H1 (cell line): ENCODE measurements around the gene PCDHGA8. TPM values are rescaled to one million over a fixed set of nuclear protein-coding genes. Genes with fewer than 3 reads are reported as not detected.

Experiments
- CTCF ChIA-PET: fragments of 300-600 bp; sonication (Branson Sonifier 250); formaldehyde crosslinking; loops from one replicate; lab custom pipeline; 2021; ENCODE audit not compliant: partially characterized antibody; lab: Charles Lee
- POLR2A ChIA-PET: fragments of 300-600 bp; sonication (Branson Sonifier 250); formaldehyde crosslinking; loops from one replicate; lab custom pipeline; 2021; ENCODE audit warnings: inconsistent platforms; ENCODE audit not compliant: partially characterized antibody; lab: Charles Lee
- DNase-seq, 2 experiments: peaks; one replicate each; pipeline versions ENCODE4 v3.0.0 to v3.0.0-alpha.2; 2010 to 2022; ENCODE audit warnings: low spot score in 2 of 2, low read depth in 1 of 2, mixed read lengths in 1 of 2
- FAIRE-seq: peaks from 2 replicates; lab custom pipeline; 2011; peaks lifted over from hg19 to GRCh38; lab: Jason Lieb, UNC
- H2AFZ ChIP-seq: 2 replicates; pipeline ENCODE4 v1.8.1; 2012; ENCODE audit warnings: low read length, inconsistent platforms
- H2AK5ac ChIP-seq: 2 replicates; pipeline ENCODE4 v1.6.1; 2013; ENCODE audit warnings: low read depth, low read length
- H2BK120ac ChIP-seq: replicated peaks from 2 replicates; pipeline ENCODE3; 2013; ENCODE audit warnings: low read depth, low read length, inconsistent platforms
- H2BK12ac ChIP-seq: 2 replicates; pipeline ENCODE4 v1.6.1; 2013; ENCODE audit warnings: low read depth, low read length
- H2BK15ac ChIP-seq: 2 replicates; pipeline ENCODE4 v1.6.1; 2013; ENCODE audit warnings: low read length
- H2BK20ac ChIP-seq: 2 replicates; pipeline ENCODE4 v1.6.1; 2013; ENCODE audit warnings: low read length
- H2BK5ac ChIP-seq: 2 replicates; pipeline ENCODE4 v1.6.1; 2013; ENCODE audit warnings: low read depth, low read length
- H3K14ac ChIP-seq: 2 replicates; pipeline ENCODE4 v1.6.1; 2013; ENCODE audit warnings: inconsistent platforms; ENCODE audit not compliant: insufficient read length
- H3K18ac ChIP-seq: 2 replicates; pipeline ENCODE4 v1.6.1; 2013; ENCODE audit warnings: low read length; ENCODE audit errors: extremely low read depth
- H3K23ac ChIP-seq: 2 replicates; pipeline ENCODE4 v1.6.1; 2013; ENCODE audit warnings: inconsistent platforms; ENCODE audit not compliant: insufficient read length
- H3K23me2 ChIP-seq: 2 replicates; pipeline ENCODE4 v1.6.1; 2013; ENCODE audit warnings: low read depth, low read length
- H3K27ac ChIP-seq: 2 replicates; pipeline ENCODE4 v1.6.1; 2011; ENCODE audit warnings: low read depth, low read length, inconsistent platforms
- H3K27me3 ChIP-seq, 4 experiments: replicated peaks in 1 of 4; 1 replicate in 1 of 4; 2 replicates in 3 of 4; pipeline versions ENCODE4 v1.6.1 to v1.8.1; 2011 to 2013; ENCODE audit warnings: low read length in 3 of 4, mild to moderate bottlenecking in 3 of 4, inconsistent platforms in 2 of 4, mixed read lengths in 2 of 4, moderate library complexity in 1 of 4; ENCODE audit not compliant: control insufficient read depth in 3 of 4, insufficient read depth in 3 of 4; ENCODE audit errors: extremely low read depth in 1 of 4
- H3K36me3 ChIP-seq, 4 experiments: 2 replicates each; pipeline versions ENCODE4 v1.6.1 to v1.8.1; 2011 to 2013; ENCODE audit warnings: mild to moderate bottlenecking in 4 of 4, low read length in 3 of 4, moderate library complexity in 2 of 4, control low read depth in 1 of 4, inconsistent platforms in 1 of 4; ENCODE audit not compliant: insufficient read depth in 4 of 4, control insufficient read depth in 2 of 4
- H3K4ac ChIP-seq: replicated peaks from 2 replicates; pipeline ENCODE3; 2013; ENCODE audit warnings: low read length, low read depth, mixed read lengths, inconsistent platforms; ENCODE audit not compliant: insufficient read length
- H3K4me1 ChIP-seq, 4 experiments: replicated peaks in 1 of 4; 1 replicate in 1 of 4; 2 replicates in 3 of 4; pipeline versions ENCODE4 v1.6.1 to v1.8.1; 2011 to 2013; ENCODE audit warnings: low read length in 3 of 4, inconsistent platforms in 2 of 4, mixed read lengths in 1 of 4; ENCODE audit not compliant: insufficient read depth in 4 of 4, control insufficient read depth in 3 of 4
- H3K4me2 ChIP-seq, 2 experiments: 2 replicates each; pipeline versions ENCODE4 v1.6.1 to v1.8.1; 2011 to 2013; ENCODE audit warnings: low read depth in 2 of 2, low read length in 2 of 2, control low read depth in 1 of 2, inconsistent platforms in 1 of 2, mild to moderate bottlenecking in 1 of 2; ENCODE audit not compliant: insufficient read depth in 1 of 2
- H3K4me3 ChIP-seq, 4 experiments: fragments of 200-600, 300-600 bp in 1 of 4; sonication (generic), shearing (Covaris generic), sonication (Bioruptor Twin) in 1 of 4; 2 replicates each; pipeline versions ENCODE4 v1.5.1 to v1.8.1; 2011 to 2016; ENCODE audit warnings: low read length in 4 of 4, low read depth in 3 of 4, control low read depth in 2 of 4, inconsistent platforms in 2 of 4, mild to moderate bottlenecking in 2 of 4, mixed read lengths in 1 of 4, moderate library complexity in 1 of 4; ENCODE audit not compliant: insufficient read depth in 2 of 4; ENCODE audit errors: extremely low read depth in 1 of 4
- H3K56ac ChIP-seq: replicated peaks from 2 replicates; pipeline ENCODE3; 2013; ENCODE audit warnings: low read depth, mild to moderate bottlenecking, mixed read lengths, low read length, inconsistent platforms; ENCODE audit not compliant: insufficient read length
- H3K79me1 ChIP-seq: 2 replicates; pipeline ENCODE4 v1.6.1; 2013; ENCODE audit warnings: low read depth, low read length, control low read depth
- H3K79me2 ChIP-seq, 2 experiments: 2 replicates each; pipeline versions ENCODE4 v1.6.1 to v1.8.1; 2012 to 2013; ENCODE audit warnings: low read length in 2 of 2, mild to moderate bottlenecking in 2 of 2, inconsistent platforms in 1 of 2; ENCODE audit not compliant: insufficient read depth in 2 of 2, control insufficient read depth in 1 of 2
- H3K9ac ChIP-seq, 4 experiments: replicated peaks in 1 of 4; 1 replicate in 1 of 4; 2 replicates in 3 of 4; pipeline versions ENCODE4 v1.6.1 to v1.8.1; 2011 to 2013; ENCODE audit warnings: low read depth in 3 of 4, low read length in 3 of 4, control low read depth in 2 of 4, mild to moderate bottlenecking in 2 of 4, moderate library complexity in 2 of 4, inconsistent platforms in 1 of 4; ENCODE audit errors: extremely low read depth in 1 of 4
- H3K9me3 ChIP-seq, 2 experiments: 2 replicates each; pipeline versions ENCODE4 v1.6.1 to v1.8.1; 2012 to 2013; ENCODE audit warnings: mild to moderate bottlenecking in 2 of 2, moderate library complexity in 2 of 2, control low read depth in 1 of 2, inconsistent platforms in 1 of 2, low read depth in 1 of 2, low read length in 1 of 2, mixed read lengths in 1 of 2; ENCODE audit not compliant: insufficient read depth in 2 of 2
- H4K20me1 ChIP-seq, 2 experiments: replicated peaks in 1 of 2; 2 replicates each; pipeline versions ENCODE3 to v1.8.1; 2011 to 2013; ENCODE audit warnings: inconsistent platforms in 2 of 2, low read length in 2 of 2, mild to moderate bottlenecking in 1 of 2; ENCODE audit not compliant: insufficient read depth in 2 of 2, control insufficient read depth in 1 of 2
- H4K5ac ChIP-seq: 2 replicates; pipeline ENCODE4 v1.6.1; 2013; ENCODE audit warnings: low read length, low read depth, mixed read lengths, inconsistent platforms; ENCODE audit not compliant: insufficient read length
- H4K8ac ChIP-seq: 2 replicates; pipeline ENCODE4 v1.8.0; 2013; ENCODE audit warnings: mild to moderate bottlenecking, moderate library complexity, low read length, inconsistent platforms; ENCODE audit not compliant: insufficient read depth; ENCODE audit errors: extremely low read depth
- H4K91ac ChIP-seq: replicated peaks from 2 replicates; pipeline ENCODE3; 2013; ENCODE audit warnings: low read length, mixed read lengths, inconsistent platforms; ENCODE audit not compliant: insufficient read length
- BCL11A ChIP-seq, 2 experiments: IDR thresholded peaks; one replicate each; pipeline ENCODE4 v1.6.1; 2011; ENCODE audit warnings: low read depth in 2 of 2, low read length in 2 of 2, mild to moderate bottlenecking in 2 of 2
- BRCA1 ChIP-seq: IDR thresholded peaks from 2 replicates; pipeline ENCODE4 v1.6.1; 2012; ENCODE audit warnings: low read depth, low read length, improper control_type of control experiment
- CEBPB ChIP-seq: IDR thresholded peaks from 2 replicates; pipeline ENCODE4 v1.6.1; 2012; ENCODE audit warnings: low read depth, low read length
- EGR1 ChIP-seq: IDR thresholded peaks from 2 replicates; pipeline ENCODE4 v1.6.1; 2011; ENCODE audit warnings: low read depth, low read length, borderline replicate concordance
- EZH2 ChIP-seq: fragments of 200-600 bp; sonication (generic); IDR thresholded peaks from 2 replicates; pipeline ENCODE4 v1.7.1; 2012; ENCODE audit warnings: low read depth, mild to moderate bottlenecking, moderate library complexity, low read length, inconsistent platforms; ENCODE audit not compliant: severe bottlenecking
- FOSL1 ChIP-seq: IDR thresholded peaks from 2 replicates; pipeline ENCODE4 v1.6.1; 2011; ENCODE audit warnings: mild to moderate bottlenecking, low read depth, low read length, moderate library complexity; ENCODE audit not compliant: insufficient read depth
- HDAC2 ChIP-seq, 2 experiments: fragments of 300-600 bp in 1 of 2; sonication (generic) in 1 of 2; IDR thresholded peaks; 2 replicates each; pipeline ENCODE4 v1.6.1; 2011 to 2012; ENCODE audit warnings: low read depth in 2 of 2, low read length in 2 of 2, mild to moderate bottlenecking in 2 of 2, moderate library complexity in 2 of 2, borderline replicate concordance in 1 of 2, inconsistent platforms in 1 of 2
- RBBP5 ChIP-seq: IDR thresholded peaks from 2 replicates; pipeline ENCODE4 v1.7.1; 2012; ENCODE audit warnings: low read depth, mild to moderate bottlenecking, inconsistent platforms, low read length, moderate library complexity, borderline replicate concordance
- SAP30 ChIP-seq: fragments of 300-600 bp; sonication (generic); IDR thresholded peaks from 2 replicates; pipeline ENCODE4 v1.7.1; 2012; ENCODE audit warnings: low read length, moderate library complexity, mild to moderate bottlenecking, inconsistent platforms; ENCODE audit not compliant: insufficient read depth, insufficient replicate concordance
- SIN3A ChIP-seq, 2 experiments: IDR thresholded peaks in 1 of 2; conservative IDR thresholded peaks in 1 of 2; 2 replicates each; pipeline ENCODE4 v1.6.1; 2011 to 2012; ENCODE audit warnings: low read length in 2 of 2, improper control_type of control experiment in 1 of 2, low read depth in 1 of 2, mild to moderate bottlenecking in 1 of 2
- SP4 ChIP-seq: IDR thresholded peaks from 2 replicates; pipeline ENCODE4 v1.6.1; 2012; ENCODE audit warnings: low read length, inconsistent platforms
- SRF ChIP-seq: IDR thresholded peaks from 2 replicates; pipeline ENCODE4 v1.6.1; 2011; ENCODE audit warnings: mild to moderate bottlenecking, low read depth, low read length, moderate library complexity
- TAF1 ChIP-seq: IDR thresholded peaks from 2 replicates; pipeline ENCODE4 v1.6.1; 2011; ENCODE audit warnings: mild to moderate bottlenecking, low read depth, low read length
- ZNF274 ChIP-seq: IDR thresholded peaks from 2 replicates; pipeline ENCODE4 v1.7.0; 2012; ENCODE audit warnings: low read length, borderline replicate concordance; ENCODE audit errors: extremely low read depth
- WGBS, 2 experiments: shearing (Covaris generic) in 1 of 2; methylation state at CpG; one replicate each; pipeline versions ENCODE4 v1.1.6 to v1.1.7; 2013 to 2015; ENCODE audit warnings: low lambda C conversion rate in 2 of 2, mixed read lengths in 2 of 2, inconsistent platforms in 1 of 2, low coverage in 1 of 2, missing lambda C conversion rate in 1 of 2; ENCODE audit not compliant: insufficient replicate concordance in 2 of 2, insufficient coverage in 1 of 2, insufficient read length in 1 of 2; ENCODE audit errors: extremely low coverage in 1 of 2, missing lambda C conversion rate in 1 of 2; 5-methylcytosine and 5-hydroxymethylcytosine counted together
- polyA plus RNA-seq, 7 experiments: library from polyadenylated mRNA; depleted of rRNA in 3 of 7; stranded (reverse) in 5 of 7; unstranded in 2 of 7; fragments of >200 nt in 5 of 7; fragments of 200-250 nt in 2 of 7; gene quantifications; 1 replicate in 5 of 7; 2 replicates in 1 of 7; 4 replicates in 1 of 7; pipeline versions ENCODE4 v1.2.1 to v1.2.3, GENCODE V29; 2011 to 2013; ENCODE audit warnings: missing spikeins in 2 of 7, mixed read lengths in 2 of 7
- total RNA-seq: library from RNA; stranded (reverse); fragmentation: NEBNext Ultra II Directional; extraction: Animal tissue kit (Norgen Biotek cat#: 25700); gene quantifications from 2 replicates; pipeline ENCODE4 v1.2.1, GENCODE V29; 2021

The PCDHGA8 gene
- total and polyA plus RNA-seq, 2 of the 8 experiments (the other 6 are each of a cell fraction or from before 2014, with no cell fraction given), result 0.79 to 1.4 TPM

DNA sequence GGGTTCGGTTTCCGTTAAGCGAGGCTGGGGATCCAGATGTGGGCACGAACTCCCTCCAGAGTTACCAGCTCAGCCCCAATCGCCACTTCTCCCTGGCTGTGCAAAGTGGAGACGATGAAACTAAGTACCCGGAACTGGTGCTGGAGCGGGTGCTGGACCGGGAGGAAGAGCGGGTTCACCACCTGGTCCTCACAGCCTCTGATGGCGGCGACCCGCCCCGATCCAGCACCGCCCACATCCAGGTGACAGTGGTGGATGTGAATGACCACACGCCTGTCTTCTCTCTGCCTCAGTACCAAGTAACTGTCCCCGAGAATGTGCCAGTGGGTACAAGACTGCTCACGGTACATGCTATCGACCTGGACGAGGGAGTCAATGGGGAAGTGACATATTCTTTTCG is 9.1 kb upstream of the PCDHGA8 start:
- no peaks in the 10 kb centered on the region for H3K79me2 ChIP-seq
- peaks cover 0 to under 1% (median 0%) of the 10 kb centered on the region in 4 experiments; a peak in 2 of 8 replicates for H3K36me3 ChIP-seq
- FAIRE-seq, result no peak
- no peak overlapping the region for H3K23ac ChIP-seq
- DNase-seq, result no peak
- no peak overlapping the region for H3K56ac ChIP-seq
- H2BK120ac ChIP-seq, result no peak overlapping the region
- no peak overlapping the region for H3K4me2 ChIP-seq
- no peak overlapping the region for H3K18ac ChIP-seq
- ChIA-PET CTCF (interaction anchor here (0.7 to 1.0 kb wide), 3 partner anchors 28 to 160 kb away, joined by 3 to 4 read pairs (median 3); partner anchors contain the start of gene PCDHB14), POLR2A (no interaction called here)
- H2BK5ac ChIP-seq, result no peak overlapping the region
- H3K4me1 ChIP-seq, result no peaks in the 10 kb centered on the region
- H3K9me3 ChIP-seq, result peaks cover 24 to 27% of the 10 kb centered on the region in 2 experiments
- H4K5ac ChIP-seq, result no peak overlapping the region
- no peak overlapping the region for H3K14ac ChIP-seq
- no peak overlapping the region for H3K4me3 ChIP-seq
- no peaks in the 10 kb centered on the region; a peak in 1 of 7 replicates for H3K27me3 ChIP-seq
- no peak overlapping the region for H2BK20ac ChIP-seq
- H3K79me1 ChIP-seq, result no peaks in the 10 kb centered on the region
- H3K23me2 ChIP-seq, result no peaks in the 10 kb centered on the region; the same call in 1 of the 2 replicates
- H2AK5ac ChIP-seq, result no peak overlapping the region
- no peak overlapping the region for H2BK15ac ChIP-seq
- H4K91ac ChIP-seq, result no peak overlapping the region
- no peak overlapping the region for H3K4ac ChIP-seq
- H4K8ac ChIP-seq, result no peak overlapping the region
- H4K20me1 ChIP-seq, result no peaks in the 10 kb centered on the region
- no peak overlapping the region for H3K9ac ChIP-seq
- H2BK12ac ChIP-seq, result no peak overlapping the region
- H2AFZ ChIP-seq, result no peak overlapping the region
- H3K27ac ChIP-seq, result no peak overlapping the region
- 95% methylated on average over 21 of the region's 21 CpGs; no CpG with 5 or more reads in 1 of the 2 experiments for WGBS, 2 experiments
- TF ChIP-seq FOSL1 (no peak), SIN3A (conservative IDR thresholded peaks at IDR 0.05 in 1 of 2, IDR thresholded peaks at IDR 0.05 in 1 of 2; ENCODE audit: low read depth in 1 of 2, low read length in 2 of 2) (no peak), CEBPB (no peak), TAF1 (no peak), BRCA1 (no peak), BCL11A (IDR thresholded peaks at IDR 0.05; ENCODE audit: low read depth in 2 of 2, low read length in 2 of 2) (no peak), EGR1 (no peak), ZNF274 (no peak), HDAC2 (IDR thresholded peaks at IDR 0.05; ENCODE audit: borderline replicate concordance in 1 of 2, low read depth in 2 of 2, low read length in 2 of 2) (no peak), SAP30 (no peak), RBBP5 (no peak), SRF (no peak), SP4 (no peak), EZH2 (no peak)
